GM20000 (cell line): ENCODE measurements around the gene SERHL2.
"Not testable (repeated sequence)": the region's sequence is repeated elsewhere in the genome, so short reads cannot be mapped to it uniquely, and the experiment has no call there.

Experiments used
- DNase-seq: peaks from one replicate; pipeline ENCODE4 v3.0.0; 2012; ENCODE audit warnings: low spot score
- CTCF ChIP-seq: IDR thresholded peaks from 2 replicates; pipeline ENCODE4 v1.5.1; 2012; ENCODE audit warnings: mild to moderate bottlenecking, control low read depth; ENCODE audit errors: extremely low read depth, missing control alignments

The SERHL2 gene

GRCh38 chr22:42536166-42536565, 17.6 kb upstream of the SERHL2 start:
- DNase-seq, result no peak
- TF ChIP-seq CTCF, result no peak

- not testable (repeated sequence) for DNase-seq
Measured at GRCh38 chr22:42536634-42537033, 17.1 kb upstream of the SERHL2 start.

GRCh38 chr22:42537199-42537831, 16.4 kb upstream of the SERHL2 start:
- not testable (repeated sequence) for DNase-seq

- not testable (repeated sequence) for DNase-seq
Measured at GRCh38 chr22:42539236-42539771, 14.5 kb upstream of the SERHL2 start.

GRCh38 chr22:42544686-42545085, 9.1 kb upstream of the SERHL2 start:
- no peak for DNase-seq
- no peak for TF ChIP-seq CTCF

GRCh38 chr22:42547562-42547961, 6.2 kb upstream of the SERHL2 start:
- no peak for DNase-seq
- TF ChIP-seq CTCF, result no peak

- not testable (repeated sequence) for DNase-seq
Measured at GRCh38 chr22:42548126-42548525, 5.6 kb upstream of the SERHL2 start.

- no peak for DNase-seq
- TF ChIP-seq CTCF, result no peak
Measured at GRCh38 chr22:42548597-42549330, 5.0 kb upstream of the SERHL2 start.

GRCh38 chr22:42549331-42550060, 4.3 kb upstream of the SERHL2 start:
- no peak for DNase-seq
- no peak for TF ChIP-seq CTCF

GRCh38 chr22:42552294-42552647, 1.5 kb upstream of the SERHL2 start:
- DNase-seq, result not testable (repeated sequence)
